ENCODE measurements around the gene SSBP3. TPM values are rescaled to one million over a fixed set of nuclear protein-coding genes. Genes with fewer than 3 reads are reported as not detected.

SSBP3 gene
- total RNA-seq, 4 donors from 2014 or later: 32.0 to 70.2 (median 60.3) TPM

DNA sequence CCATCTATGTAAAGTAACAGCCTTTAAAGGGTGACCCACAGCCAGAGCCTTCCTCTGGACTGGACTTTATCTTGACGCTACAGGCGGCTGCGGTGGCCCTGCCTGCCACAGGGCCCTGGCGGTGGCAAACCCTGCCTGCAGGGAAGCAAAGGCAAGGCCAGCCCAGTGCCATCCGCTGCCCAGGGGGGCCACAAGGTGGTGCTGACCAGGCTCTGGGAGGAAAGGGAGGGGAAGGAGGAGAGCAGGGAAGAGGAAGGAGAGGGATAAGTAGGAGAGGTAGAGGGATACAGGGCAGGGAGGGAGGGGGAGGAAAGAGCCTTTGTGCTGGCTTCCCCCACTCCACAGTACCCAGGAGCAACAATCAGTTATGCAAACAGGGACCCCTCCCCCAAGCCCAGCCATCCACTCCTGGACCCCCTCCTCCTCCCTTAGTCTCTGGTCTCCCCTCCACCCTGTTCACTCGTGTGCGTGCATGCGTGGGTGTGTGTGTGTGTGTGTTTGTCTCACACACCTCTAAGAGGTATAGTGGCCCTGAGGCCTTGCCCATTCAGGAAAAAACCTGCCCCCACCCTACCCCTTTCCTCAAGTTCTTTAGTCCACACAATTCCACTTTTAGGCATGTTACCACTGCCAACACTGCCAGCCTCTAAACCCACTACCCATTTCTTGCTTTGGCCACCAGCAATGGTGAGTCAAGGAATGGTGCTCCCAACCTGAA lies 30.3 kb downstream of the SSBP3 start:
- WGBS, 2 donors: 64 to 68% methylated on average over 8 of the region's 8 CpGs
- peaks cover 0 to 6% (median 0%) of the 10 kb centered on the region in 3 donors for H3K36me3 ChIP-seq
- no peak for DNase-seq (ENCODE audit: low spot score in 2 of 2)
- H3K4me1 ChIP-seq: peaks cover 0 to 95% (median 34%) of the 10 kb centered on the region in 4 donors
- TF ChIP-seq POLR2A (IDR thresholded peaks at IDR 0.05): no peak
- TF ChIP-seq EP300 (IDR thresholded peaks at IDR 0.05): no peak
- no peak overlapping the region for H3K27ac ChIP-seq
- H3K27me3 ChIP-seq: no peaks in the 10 kb centered on the region
- no peaks in the 10 kb centered on the region for H3K9me3 ChIP-seq
- H3K4me3 ChIP-seq: no peak overlapping the region

GRCh38 chr1:54375298-54375697 lies 30.9 kb downstream of the SSBP3 start:
- no peaks in the 10 kb centered on the region for H3K27me3 ChIP-seq
- H3K4me1 ChIP-seq: peaks cover 0 to 94% (median 30%) of the 10 kb centered on the region in 4 donors
- no peaks in the 10 kb centered on the region for H3K36me3 ChIP-seq
- WGBS, 2 donors: 89 to 95% methylated on average over 3 of the region's 3 CpGs
- H3K9me3 ChIP-seq: no peaks in the 10 kb centered on the region
- no peak for TF ChIP-seq CTCF (IDR thresholded peaks at IDR 0.05)
- no peak for TF ChIP-seq POLR2A (IDR thresholded peaks at IDR 0.05)
- TF ChIP-seq EP300 (IDR thresholded peaks at IDR 0.05): no peak
- no peak for DNase-seq (ENCODE audit: low spot score in 2 of 2)
- H3K27ac ChIP-seq: no peak overlapping the region
- H3K4me3 ChIP-seq: no peak overlapping the region

DNA sequence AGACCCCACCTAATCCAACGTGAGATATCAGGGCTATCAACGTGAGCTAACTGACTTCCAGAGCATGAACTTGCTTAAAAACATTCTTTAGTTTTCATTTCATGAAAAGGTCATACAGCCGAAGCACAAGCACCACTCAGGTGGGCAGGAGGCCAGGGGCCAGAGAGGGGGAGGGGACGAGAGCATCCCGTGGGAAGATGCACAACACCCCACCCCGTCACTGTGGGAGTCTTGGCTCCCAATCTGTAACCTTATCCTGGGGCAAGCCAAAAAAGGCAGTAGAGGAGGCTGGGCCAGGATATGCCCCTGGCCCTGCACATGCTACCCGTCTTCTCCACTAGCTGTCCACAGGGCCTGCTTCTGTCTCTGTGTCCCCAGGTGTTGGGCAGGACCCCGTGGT lies 31.4 kb downstream of the SSBP3 start:
- no peak overlapping the region for H3K27ac ChIP-seq
- no peaks in the 10 kb centered on the region for H3K36me3 ChIP-seq
- H3K4me3 ChIP-seq: no peak overlapping the region
- DNase-seq (ENCODE audit: low spot score in 2 of 2): no peak
- 48 to 50% methylated on average over 8 of the region's 8 CpGs for WGBS, 2 donors
- no peaks in the 10 kb centered on the region for H3K9me3 ChIP-seq
- no peaks in the 10 kb centered on the region for H3K27me3 ChIP-seq
- peaks cover 0 to 89% (median 25%) of the 10 kb centered on the region in 4 donors for H3K4me1 ChIP-seq
- TF ChIP-seq CTCF (IDR thresholded peaks at IDR 0.05): no peak
- no peak for TF ChIP-seq EP300 (IDR thresholded peaks at IDR 0.05)
- no peak for TF ChIP-seq POLR2A (IDR thresholded peaks at IDR 0.05)

DNA sequence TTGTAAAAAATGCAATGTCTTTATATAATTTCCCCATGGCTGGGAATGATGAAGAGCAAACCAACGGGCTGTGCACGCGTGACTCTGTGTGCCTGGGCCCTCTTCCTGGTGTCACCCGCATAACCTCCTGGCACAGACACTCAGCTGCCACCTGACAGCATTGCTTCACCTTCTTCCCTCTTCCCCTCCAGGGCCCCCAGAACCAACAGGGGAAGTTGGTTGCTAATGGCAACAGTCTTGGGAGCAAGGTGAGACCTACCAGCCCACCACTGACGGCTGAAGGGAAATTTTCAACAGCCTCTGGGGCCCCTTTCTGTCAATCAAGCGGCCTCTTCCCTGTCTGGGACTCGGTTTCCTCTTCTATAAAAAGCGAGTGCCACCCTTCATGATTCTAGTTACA lies 33.2 kb downstream of the SSBP3 start:
- no peak for DNase-seq (ENCODE audit: low spot score in 2 of 2)
- peaks cover 0 to 71% (median 15%) of the 10 kb centered on the region in 4 donors for H3K4me1 ChIP-seq
- 80 to 84% methylated on average over 8 of the region's 8 CpGs for WGBS, 2 donors
- H3K9me3 ChIP-seq: no peaks in the 10 kb centered on the region
- H3K36me3 ChIP-seq: no peaks in the 10 kb centered on the region
- no peaks in the 10 kb centered on the region for H3K27me3 ChIP-seq
- TF ChIP-seq POLR2A (IDR thresholded peaks at IDR 0.05) (no peak), EP300 (IDR thresholded peaks at IDR 0.05) (no peak), CTCF (IDR thresholded peaks at IDR 0.05) (no peak)
- no peak overlapping the region for H3K4me3 ChIP-seq
- H3K27ac ChIP-seq: no peak overlapping the region

DNA sequence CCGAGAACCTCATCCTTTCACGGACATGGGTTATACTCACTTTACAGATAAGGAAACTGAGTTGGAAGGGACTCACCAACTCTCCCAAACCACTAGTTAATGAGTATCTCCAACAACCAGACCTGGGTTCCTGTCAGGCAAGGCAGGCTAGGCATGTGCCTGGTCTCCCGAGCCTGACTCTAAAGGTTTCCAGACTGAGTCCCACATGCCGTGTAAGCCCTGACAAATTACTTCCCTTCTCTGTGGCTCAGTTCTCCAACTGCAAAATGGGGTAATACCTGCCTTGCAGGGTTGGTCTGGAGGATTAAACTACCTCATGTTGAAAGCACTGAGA lies 34.3 kb downstream of the SSBP3 start:
- Histone ChIP-seq H3K36me3 (no peaks in the 10 kb centered on the region), H3K4me1 (peaks cover 0 to 65% (median 11%) of the 10 kb centered on the region in 4 donors), H3K27ac (no peak overlapping the region), H3K9me3 (no peaks in the 10 kb centered on the region), H3K27me3 (no peaks in the 10 kb centered on the region), H3K4me3 (no peak overlapping the region)
- DNase-seq (ENCODE audit: low spot score in 2 of 2): no peak
- 85 to 93% methylated on average over 4 of the region's 4 CpGs for WGBS, 2 donors
- no peak for TF ChIP-seq EP300 (IDR thresholded peaks at IDR 0.05)
- no peak for TF ChIP-seq CTCF (IDR thresholded peaks at IDR 0.05)
- TF ChIP-seq POLR2A (IDR thresholded peaks at IDR 0.05): no peak

Data from tibial nerve (tissue), 4 donors.